Progenitor cell of endocrine pancreas (in vitro differentiated cells): Measurements from ENCODE around the gene SLC25A17. TPM values are rescaled to one million over a fixed set of nuclear protein-coding genes. Genes with fewer than 3 reads are reported as not detected.

Source experiments
- DNase-seq: peaks from one replicate; pipeline ENCODE4 v3.0.0; 2021; ENCODE audit warnings: low spot score; ENCODE audit not compliant: unreplicated experiment
- H3K27ac Mint-ChIP-seq: 2 replicates; pipeline ENCODE4 v1.8.0; 2021; ENCODE audit warnings: mild to moderate bottlenecking, moderate library complexity, mixed read lengths
- H3K27me3 Mint-ChIP-seq: 2 replicates; pipeline ENCODE4 v1.8.0; 2021; ENCODE audit warnings: mixed read lengths
- H3K36me3 Mint-ChIP-seq: 2 replicates; pipeline ENCODE4 v1.8.0; 2022; ENCODE audit warnings: mixed read lengths; ENCODE audit not compliant: insufficient read depth
- H3K4me1 Mint-ChIP-seq: 2 replicates; pipeline ENCODE4 v1.8.0; 2021; ENCODE audit warnings: low read depth, mixed read lengths
- H3K4me3 Mint-ChIP-seq: 2 replicates; pipeline ENCODE4 v1.8.0; 2021; ENCODE audit warnings: low read depth, mild to moderate bottlenecking, moderate library complexity, mixed read lengths
- H3K9me3 Mint-ChIP-seq: 2 replicates; pipeline ENCODE4 v1.8.0; 2021; ENCODE audit warnings: low read depth, mixed read lengths
- CTCF ChIP-seq: fragments of 200-600 bp; sonication (generic); IDR thresholded peaks from one replicate; pipeline ENCODE4 v1.5.0; 2021; ENCODE audit warnings: antibody characterized with exemption, mild to moderate bottlenecking; ENCODE audit not compliant: unreplicated experiment
- total RNA-seq: library from RNA; stranded (reverse); gene quantifications from 2 replicates; pipeline ENCODE4 v1.2.1, GENCODE V29; 2021

Gene SLC25A17
- total RNA-seq, 1 donor from 2014 or later = 16.7 TPM

GRCh38 chr22:40732999-40733292 is 86.2 kb downstream of the SLC25A17 start:
- no peak for DNase-seq
- Mint-ChIP-seq H3K27ac (peak overlapping the region; percentile 82), H3K4me3 (peak overlapping the region; percentile 36), H3K27me3 (no peaks in the 10 kb centered on the region), H3K4me1 (peaks cover 13% of the 10 kb centered on the region), H3K9me3 (no peaks in the 10 kb centered on the region), H3K36me3 (no peaks in the 10 kb centered on the region)
- TF ChIP-seq CTCF = no peak

- H3K27ac Mint-ChIP-seq = no peak overlapping the region
- H3K27me3 Mint-ChIP-seq = no peaks in the 10 kb centered on the region
- H3K36me3 Mint-ChIP-seq = no peaks in the 10 kb centered on the region
- H3K4me3 Mint-ChIP-seq = no peak overlapping the region
- no peak for DNase-seq
- TF ChIP-seq CTCF = no peak
- H3K9me3 Mint-ChIP-seq = no peaks in the 10 kb centered on the region
- peaks cover 21% of the 10 kb centered on the region for H3K4me1 Mint-ChIP-seq
Observed at GRCh38 chr22:40729284-40729683, 89.9 kb downstream of the SLC25A17 start.

GRCh38 chr22:40728731-40729189 is 90.4 kb downstream of the SLC25A17 start:
- Mint-ChIP-seq H3K4me3 (no peak overlapping the region), H3K27ac (peak overlapping the region; percentile 46)

GRCh38 chr22:40727964-40728615 is 91.1 kb downstream of the SLC25A17 start:
- DNase-seq = no peak
- Mint-ChIP-seq H3K4me3 (no peak overlapping the region), H3K9me3 (no peaks in the 10 kb centered on the region), H3K4me1 (peaks cover 19% of the 10 kb centered on the region), H3K27ac (peak overlapping the region; percentile 46), H3K36me3 (no peaks in the 10 kb centered on the region), H3K27me3 (no peaks in the 10 kb centered on the region)
- no peak for TF ChIP-seq CTCF

More at GRCh38 chr22:40728731-40729189, 90.4 kb downstream of the SLC25A17 start:
- Mint-ChIP-seq H3K9me3 (no peaks in the 10 kb centered on the region), H3K4me1 (peaks cover 20% of the 10 kb centered on the region), H3K36me3 (no peaks in the 10 kb centered on the region), H3K27me3 (no peaks in the 10 kb centered on the region)
- DNase-seq = no peak
- TF ChIP-seq CTCF = no peak

- TF ChIP-seq CTCF = no peak
- H3K4me3 Mint-ChIP-seq = no peak overlapping the region
- peak overlapping the region; percentile 29 for H3K27ac Mint-ChIP-seq
Observed at GRCh38 chr22:40727070-40727963, 91.8 kb downstream of the SLC25A17 start.

More at GRCh38 chr22:40727070-40727963, 91.8 kb downstream of the SLC25A17 start:
- Mint-ChIP-seq H3K9me3 (no peaks in the 10 kb centered on the region), H3K27me3 (no peaks in the 10 kb centered on the region), H3K36me3 (no peaks in the 10 kb centered on the region), H3K4me1 (peaks cover 13% of the 10 kb centered on the region)
- no peak for DNase-seq
